ENCODE measurements around the gene ZNF195.
"Not testable (repeated sequence)": the region's sequence is repeated elsewhere in the genome, so short reads cannot be mapped to it uniquely, and the experiment has no call there.

Gene ZNF195

DNA sequence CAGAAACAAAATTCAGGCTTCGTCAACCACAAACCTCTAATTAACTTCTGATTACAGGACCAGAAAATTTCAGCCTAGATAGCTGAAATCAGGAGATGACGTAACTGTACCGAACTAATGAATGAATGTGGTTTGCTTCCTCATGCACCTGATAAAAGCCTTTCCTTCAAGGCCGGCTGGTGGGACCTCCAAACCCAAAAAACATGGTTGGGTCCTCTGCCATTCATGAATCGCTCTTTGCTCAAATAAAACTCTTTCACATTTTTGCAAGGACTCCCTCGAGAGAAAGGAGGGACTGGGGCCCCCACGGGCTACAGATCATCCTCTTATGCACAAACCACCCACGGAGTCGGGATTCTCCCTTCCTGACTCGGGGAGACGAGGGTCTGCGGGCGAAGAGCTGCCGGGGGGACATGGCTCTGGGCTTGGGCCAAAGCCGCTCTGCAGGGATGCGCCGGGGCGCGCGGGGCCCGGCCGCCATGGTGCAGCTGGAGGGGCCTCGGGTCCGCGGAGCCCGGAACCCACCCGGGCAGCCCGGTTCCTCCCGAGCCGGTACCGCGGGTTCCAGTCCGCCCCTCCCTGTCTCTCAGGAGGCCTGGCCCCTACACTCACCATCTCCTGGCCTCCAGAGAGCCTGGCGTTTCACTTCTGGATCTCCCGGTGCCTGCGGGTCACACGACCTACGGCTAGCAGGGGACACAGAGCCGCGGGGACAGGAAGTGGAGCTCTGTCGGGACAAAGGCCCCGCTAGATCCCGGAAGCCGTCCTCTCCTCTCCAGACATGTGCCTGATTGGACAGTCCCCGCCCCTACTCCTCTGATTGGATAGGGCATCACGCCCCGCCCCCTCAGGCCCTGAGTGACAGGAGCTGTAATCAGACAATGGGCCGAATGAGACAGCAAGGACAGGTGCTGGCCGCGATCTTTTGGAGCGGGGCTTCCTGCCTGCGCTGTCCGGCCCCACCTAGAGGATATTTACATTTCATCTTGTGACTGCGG, at the start of gene ZNF195:
ZNF195 (minus strand) TSS at position 721 of the 998 bp plus-strand sequence; CDS start at position 615, 106 bp downstream.
- DNase-seq (ENCODE audit: low read depth, low spot score): peak; percentile 70

DNA sequence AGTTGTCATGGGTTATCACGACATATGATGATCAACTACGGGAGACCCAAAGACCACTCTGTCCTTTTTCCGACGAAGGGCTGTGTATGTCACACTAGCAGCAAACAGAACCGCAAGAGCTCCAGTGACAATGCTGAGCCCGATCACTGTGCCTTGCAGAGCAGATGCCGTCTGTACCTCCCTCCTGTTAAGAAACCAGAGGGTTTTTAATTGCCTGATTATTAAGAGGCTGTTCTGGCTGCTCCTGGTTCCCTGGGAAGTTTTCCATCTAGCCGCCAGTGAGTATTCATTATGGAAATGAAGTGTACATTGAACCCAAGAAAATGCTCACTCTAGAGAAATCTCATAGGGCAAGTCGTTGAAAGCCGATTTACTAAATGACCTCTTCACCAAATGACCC, 49.1 kb upstream of the ZNF195 start:
- not testable (repeated sequence) for DNase-seq (ENCODE audit: low read depth, low spot score)

DNA sequence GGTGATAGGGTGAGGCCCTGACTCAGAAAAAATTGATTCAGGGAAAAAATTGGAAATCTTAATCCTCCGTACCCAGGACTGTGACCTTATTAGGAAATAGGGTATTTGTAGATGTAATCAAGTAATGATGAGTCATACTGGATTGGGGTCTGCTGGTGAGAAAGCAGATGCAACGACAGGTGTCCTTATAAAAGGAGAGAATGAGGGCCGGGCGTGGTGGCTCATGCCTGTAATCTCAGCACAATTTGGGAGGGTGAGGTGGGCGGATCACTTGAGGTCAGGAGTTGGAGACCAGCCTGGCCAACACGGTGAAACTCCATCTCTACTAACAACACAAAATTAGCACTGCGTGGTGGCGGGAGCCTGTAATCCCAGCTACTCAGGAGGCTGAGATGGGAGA, 47.6 kb upstream of the ZNF195 start:
- DNase-seq (ENCODE audit: low read depth, low spot score): not testable (repeated sequence)

DNA sequence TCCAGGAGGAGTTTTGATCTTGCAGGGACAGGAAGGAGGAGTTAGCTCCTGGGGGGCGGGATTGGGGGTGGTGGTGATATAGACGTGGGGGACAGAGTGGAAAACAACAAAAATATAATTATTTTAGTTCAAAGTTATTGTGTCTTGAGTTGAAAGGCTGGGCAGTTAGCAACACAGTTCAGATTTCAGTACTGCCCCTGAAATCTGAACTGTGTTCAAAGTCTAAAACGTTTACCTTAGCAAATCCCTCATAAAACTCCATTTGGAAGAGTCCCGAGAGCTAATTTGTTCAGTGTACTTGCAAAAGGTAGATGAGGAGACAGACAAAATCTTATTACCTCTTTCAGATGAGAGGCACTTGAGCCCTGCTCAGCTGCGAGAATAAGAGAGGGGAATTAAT, 45.0 kb upstream of the ZNF195 start:
- not testable (repeated sequence) for DNase-seq (ENCODE audit: low read depth, low spot score)

DNA sequence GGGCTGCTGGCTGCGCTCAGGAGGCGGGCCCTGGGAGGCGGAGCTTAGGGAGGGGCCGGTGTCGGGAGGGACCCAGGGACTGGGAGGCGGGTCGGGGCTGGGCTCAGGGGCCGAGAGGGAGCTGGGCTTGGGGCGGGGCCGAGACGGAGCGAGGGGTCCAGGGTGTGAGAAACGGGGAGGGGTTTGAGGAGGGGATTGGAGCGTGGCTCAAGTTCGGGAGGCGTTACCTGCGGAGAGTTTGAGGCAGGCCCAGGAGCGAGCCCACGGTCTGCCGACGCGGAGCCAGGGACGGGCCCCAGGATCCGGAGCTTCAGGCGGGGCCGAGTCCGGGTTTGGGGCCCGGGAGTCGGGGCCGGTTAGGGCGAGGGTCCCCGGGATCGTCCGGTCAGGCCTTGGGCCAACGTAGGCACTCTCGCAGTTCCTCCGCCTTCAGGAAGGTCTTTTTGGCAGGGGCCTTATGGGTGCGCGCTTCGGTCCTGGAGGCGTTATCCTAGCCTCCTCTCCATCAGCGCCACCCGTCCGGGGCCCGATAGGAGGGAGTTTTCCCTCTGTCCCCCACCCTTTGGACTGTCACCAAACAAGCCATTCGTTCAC, 44.3 kb upstream of the ZNF195 start:
- DNase-seq (ENCODE audit: low read depth, low spot score): not testable (repeated sequence)

DNA sequence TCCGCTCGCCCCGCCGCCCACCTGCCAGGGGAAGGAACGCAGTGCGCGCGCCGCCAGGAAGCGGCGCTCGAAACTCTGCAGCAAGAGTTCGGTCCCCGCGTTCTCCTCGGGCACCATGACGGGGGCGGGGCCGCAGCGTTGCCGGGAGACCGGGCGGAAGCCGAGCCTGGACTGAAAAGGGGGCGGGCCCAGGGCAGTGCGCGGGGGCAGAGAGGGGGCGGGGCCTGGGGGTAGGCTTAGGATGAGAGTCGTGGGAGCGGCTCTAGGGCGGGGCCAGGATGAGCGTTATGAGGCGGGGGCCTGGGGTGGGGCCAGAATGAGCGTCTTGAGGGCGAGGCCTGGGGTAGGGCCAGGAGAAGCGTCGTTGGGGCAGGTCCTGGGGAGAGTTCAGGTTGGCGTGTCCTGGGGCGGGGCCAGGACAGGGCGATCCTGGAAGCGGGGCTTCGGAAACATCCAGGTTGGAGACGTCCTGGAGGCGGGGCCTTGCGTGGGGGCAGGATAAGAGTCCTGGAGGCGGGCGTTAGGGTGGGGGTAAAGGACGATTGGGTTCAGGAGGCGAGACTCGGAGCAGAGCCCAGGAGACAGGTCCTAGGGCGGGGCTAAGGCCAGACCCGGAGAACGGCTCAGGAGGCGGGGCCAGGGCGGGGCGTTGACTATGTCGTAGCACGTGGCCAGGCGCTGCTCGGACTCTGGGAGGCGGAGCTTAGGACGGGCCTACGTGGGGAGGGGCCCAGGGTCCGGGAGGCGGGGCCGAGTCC, 43.6 kb upstream of the ZNF195 start:
- DNase-seq (ENCODE audit: low read depth, low spot score): peak; percentile 86

DNA sequence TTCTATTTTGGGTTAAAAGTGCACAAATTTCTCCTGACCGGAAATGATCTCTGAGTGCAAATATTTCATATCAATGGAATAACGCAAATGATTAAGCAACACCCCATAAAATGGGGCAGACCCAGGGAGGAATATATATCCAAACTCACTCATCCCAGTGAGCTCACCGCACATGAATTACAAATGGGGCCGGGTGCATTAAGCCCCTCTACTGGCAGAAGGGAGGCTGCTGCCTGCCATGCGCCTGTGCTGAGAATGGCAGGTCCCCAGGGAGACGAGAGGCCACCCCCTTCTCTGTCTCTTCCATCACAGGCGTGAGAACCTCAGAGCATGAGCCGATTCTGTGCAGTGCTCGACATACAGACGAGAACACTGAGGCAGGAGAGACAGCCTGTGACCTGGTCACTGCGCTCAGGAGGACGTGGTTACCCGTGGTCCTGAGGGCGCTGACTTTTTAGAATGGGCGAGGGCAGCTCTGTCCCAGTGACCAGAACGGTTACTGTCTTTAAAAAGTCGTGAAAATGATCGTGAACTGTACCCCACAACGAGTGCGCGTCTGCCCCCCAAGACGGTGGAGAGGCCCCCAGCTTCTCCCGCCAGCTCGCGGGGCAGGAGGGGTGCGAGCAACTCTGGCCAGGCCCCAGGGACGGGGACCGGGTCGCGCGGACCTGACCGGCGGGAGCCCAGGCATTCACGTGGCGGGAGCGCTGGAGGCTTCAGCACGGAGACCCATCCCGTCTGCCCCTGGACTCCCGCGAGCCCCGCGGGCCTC, 42.8 kb upstream of the ZNF195 start:
- not testable (repeated sequence) for DNase-seq (ENCODE audit: low read depth, low spot score)

DNA sequence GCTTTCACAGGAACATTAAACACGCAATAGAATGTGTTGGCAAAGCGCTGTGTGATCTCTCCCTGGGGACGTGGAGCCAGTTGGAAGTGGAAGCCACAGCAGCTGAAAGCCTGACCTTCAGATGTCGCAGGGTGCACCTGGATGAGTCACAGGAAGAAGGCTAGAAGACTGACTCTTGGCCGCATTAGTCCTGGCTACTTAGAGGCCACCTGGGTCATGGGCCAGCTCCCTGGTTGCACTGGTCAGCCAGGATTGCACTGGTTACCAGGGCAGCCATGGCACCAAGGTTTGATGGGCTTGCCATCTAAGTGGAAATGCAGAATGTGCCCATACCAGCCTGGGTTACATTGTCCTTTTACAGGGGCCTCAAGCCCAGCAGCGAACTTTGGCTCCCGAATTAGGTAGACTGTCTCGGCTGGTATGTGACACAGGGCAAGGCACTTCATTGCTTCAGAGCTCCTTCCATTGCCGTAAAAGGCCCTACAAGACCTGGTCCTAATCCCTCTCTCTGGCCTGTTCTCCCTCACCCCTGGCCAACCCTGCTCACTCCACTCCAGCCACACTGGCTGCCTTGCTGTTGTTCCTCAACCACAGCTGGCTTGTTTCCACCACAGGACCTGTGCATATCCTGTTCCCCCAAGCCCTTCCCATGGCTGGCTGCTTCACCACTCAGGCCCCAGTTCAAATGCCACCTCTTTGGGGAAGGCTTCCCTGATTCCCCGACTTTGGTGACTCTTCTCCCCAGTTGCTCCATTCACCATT, 41.5 kb upstream of the ZNF195 start:
- DNase-seq (ENCODE audit: low read depth, low spot score): not testable (repeated sequence)

DNA sequence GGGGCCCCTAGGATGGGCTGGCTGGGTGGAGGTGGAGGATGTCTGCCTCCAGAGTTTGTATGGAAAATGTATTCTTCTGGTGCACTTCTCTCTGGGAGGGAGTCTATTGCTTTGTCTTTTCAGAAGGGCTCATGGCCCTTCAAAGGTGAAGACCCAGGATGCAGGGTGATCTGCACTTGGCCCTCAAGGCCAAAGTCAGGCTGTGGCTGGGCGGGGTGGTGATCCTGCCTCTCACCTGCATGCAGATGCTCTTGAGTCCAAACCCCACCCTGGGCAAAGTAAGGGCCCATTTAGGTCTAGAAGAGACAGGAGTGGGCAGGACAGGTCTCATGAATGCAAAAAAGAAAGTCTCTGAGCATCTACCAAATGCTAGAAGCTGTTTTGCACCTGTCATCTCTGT, 40.5 kb upstream of the ZNF195 start:
- DNase-seq (ENCODE audit: low read depth, low spot score): not testable (repeated sequence)

DNA sequence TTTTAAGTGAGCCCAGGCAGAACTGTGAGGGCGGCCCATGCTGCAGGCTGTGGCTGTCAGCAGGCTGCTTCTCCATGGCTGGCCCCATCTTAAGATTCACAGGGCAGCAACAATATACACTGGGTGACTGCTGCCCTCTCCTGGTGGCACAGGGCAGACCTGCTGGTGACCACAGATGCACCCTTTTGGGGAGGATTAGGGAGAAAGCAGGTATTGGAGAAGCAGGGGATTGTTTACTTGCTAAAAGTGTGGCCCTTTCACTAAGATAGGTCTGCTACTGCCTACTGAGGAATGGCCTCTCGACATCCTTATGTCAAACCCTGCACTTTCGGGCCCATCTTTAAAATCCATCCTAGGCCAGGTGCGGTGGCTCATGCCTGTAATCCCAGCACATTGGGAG, 38.1 kb upstream of the ZNF195 start:
- DNase-seq (ENCODE audit: low read depth, low spot score): not testable (repeated sequence)

DNA sequence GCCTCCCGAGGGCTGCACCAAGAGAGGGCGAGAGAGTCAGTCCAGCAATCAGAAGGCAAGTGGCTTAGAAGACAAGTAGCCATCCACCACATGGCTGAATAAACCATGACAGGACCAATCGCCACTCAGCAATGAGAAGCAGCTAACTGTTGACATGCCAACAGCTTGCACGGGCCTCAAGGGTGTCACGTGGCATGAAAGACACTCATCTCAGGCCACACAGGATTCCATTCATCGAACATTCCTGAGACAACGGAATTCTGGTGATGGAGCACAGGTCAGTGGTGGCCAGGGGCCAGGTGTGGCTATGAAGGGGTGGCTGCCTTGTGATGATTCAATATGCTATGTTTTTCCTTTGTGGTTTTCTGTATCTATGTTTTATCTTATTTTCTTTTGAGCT, 36.4 kb upstream of the ZNF195 start:
- DNase-seq (ENCODE audit: low read depth, low spot score): not testable (repeated sequence)

DNA sequence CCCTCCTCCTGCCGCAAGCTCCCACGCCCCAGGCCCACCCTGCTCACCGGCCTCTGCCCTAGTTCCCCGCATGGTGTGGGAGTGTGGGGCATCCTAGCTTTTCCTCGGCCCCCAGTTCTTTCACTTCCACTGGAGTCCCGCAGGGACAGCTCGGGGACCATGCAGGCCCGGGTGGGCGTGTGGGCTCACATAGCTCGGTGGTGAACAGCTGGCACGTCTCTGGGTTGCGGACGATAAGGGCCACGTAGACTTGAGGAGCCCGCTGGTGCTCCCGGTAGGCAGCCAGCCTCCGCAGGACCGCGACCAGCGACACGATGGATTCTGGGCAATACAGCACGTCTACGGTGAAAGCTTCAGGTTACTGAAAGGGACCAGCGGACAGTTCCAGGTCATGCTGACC, 34.7 kb upstream of the ZNF195 start:
- not testable (repeated sequence) for DNase-seq (ENCODE audit: low read depth, low spot score)

DNA sequence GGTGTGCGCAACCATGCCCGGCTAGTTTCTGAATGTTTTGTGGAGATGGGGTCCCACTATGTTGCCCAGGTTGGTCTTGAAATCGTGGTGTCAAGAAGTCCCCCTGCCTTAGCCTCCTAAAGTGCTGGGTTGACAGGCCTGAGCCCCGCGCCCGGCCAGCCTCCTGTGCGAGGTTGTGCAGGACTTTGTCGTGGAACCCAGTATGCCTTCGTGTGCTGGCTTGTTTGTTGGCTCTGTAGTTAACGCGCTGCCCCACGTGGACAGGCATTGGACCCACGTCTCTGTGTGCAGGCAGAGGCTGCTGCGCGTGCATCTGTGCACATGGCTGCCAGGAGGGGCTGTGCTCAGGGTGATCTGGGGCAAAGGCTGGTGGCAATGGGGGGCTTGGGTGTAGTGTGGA, 33.9 kb upstream of the ZNF195 start:
- no peak for DNase-seq (ENCODE audit: low read depth, low spot score)

DNA sequence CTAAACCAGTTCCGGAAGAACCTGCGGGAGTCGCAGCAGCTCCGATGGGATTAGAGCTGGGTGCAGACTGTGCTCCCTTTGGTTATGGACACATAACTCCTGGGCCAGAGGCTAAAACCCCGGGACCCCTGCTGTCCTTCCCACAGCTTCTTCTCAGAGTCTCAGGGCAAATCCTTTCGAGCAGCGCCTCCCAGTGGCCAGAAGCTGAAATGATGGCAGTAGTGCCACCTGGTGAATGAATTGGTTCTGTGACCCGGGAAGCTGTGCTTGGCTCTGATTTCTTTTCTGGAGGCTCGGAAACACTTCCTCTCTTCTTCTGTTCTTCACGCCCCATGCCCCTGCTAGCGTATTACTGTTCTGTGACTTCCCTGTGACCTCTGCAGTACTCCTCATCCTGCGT, 29.8 kb upstream of the ZNF195 start:
- not testable (repeated sequence) for DNase-seq (ENCODE audit: low read depth, low spot score)

DNA sequence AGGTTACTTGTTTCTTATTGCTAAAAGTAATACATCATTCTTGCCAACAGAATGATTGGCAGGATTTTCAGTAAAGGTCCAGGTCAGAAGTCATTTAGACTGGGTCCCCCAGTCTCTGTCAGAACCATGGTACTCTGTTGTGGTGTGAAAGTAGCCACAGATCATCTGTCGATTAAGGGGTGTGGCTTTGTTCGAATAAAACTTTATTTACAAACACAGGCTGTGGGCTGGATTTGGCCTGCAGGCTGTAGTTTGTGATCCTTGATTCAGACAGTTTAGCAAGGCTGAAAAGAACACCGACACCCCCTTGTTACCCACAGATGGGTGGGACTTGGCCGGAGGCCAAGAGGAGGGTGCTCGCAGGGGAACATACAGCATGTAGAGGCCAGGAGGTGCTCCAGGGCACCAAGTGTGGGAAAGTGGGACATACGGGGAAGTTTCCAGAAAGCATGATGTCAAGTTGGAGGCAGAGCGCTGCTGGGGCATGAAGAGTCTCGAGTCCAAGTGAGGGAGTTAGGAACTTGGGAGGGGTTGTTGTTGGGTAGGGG, 29.2 kb upstream of the ZNF195 start:
- not testable (repeated sequence) for DNase-seq (ENCODE audit: low read depth, low spot score)

DNA sequence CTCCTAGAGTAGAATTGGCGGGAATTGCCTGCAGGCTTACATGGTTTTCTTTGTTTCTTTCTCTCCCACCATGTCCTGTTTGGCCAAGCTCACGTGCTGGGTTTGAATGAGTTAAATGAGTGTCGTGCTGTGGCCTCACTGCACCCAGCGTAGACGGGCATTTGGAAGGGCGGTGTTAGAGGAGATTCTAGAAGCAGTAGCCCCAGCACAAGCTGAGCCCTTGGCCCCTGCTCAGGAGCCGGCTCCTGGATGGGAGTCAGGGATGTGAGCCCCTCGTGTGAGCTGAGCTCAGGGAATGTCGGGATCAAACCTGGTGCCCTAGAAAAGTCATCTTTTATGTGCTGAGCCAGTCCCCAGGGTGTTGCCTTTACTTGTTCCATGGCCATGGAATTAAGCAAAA, 28.0 kb upstream of the ZNF195 start:
- DNase-seq (ENCODE audit: low read depth, low spot score): not testable (repeated sequence)

DNA sequence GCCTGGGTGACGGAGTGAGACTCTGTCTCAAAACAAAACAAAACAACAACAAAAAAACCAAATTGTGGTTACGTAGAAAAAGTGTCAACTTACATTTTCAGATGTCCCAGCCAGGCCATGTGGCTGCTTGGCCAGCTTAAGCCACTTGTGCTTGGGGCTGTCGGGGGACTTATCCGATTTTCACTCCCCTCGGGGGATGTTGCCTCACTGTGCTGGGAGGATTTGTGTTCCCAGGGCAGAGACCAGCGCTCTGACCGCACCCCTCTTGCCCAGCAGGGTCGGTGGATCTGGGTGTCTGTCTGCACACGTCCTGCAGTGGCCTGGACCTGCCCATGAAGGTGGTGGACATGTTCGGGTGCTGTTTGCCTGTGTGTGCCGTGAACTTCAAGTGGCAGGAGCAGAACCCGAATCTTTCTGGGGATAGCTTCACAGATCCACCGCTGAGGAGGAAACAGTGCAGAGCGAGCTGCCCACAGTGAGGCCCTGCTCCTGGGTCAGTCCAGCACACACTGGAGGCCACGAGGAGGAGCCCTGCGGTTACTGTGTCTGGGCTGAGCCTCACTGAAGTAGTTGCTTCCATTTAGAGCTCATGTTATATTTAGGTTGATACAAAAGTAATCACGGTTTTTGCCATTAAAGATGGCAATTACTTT, 27.4 kb upstream of the ZNF195 start:
- not testable (repeated sequence) for DNase-seq (ENCODE audit: low read depth, low spot score)

DNA sequence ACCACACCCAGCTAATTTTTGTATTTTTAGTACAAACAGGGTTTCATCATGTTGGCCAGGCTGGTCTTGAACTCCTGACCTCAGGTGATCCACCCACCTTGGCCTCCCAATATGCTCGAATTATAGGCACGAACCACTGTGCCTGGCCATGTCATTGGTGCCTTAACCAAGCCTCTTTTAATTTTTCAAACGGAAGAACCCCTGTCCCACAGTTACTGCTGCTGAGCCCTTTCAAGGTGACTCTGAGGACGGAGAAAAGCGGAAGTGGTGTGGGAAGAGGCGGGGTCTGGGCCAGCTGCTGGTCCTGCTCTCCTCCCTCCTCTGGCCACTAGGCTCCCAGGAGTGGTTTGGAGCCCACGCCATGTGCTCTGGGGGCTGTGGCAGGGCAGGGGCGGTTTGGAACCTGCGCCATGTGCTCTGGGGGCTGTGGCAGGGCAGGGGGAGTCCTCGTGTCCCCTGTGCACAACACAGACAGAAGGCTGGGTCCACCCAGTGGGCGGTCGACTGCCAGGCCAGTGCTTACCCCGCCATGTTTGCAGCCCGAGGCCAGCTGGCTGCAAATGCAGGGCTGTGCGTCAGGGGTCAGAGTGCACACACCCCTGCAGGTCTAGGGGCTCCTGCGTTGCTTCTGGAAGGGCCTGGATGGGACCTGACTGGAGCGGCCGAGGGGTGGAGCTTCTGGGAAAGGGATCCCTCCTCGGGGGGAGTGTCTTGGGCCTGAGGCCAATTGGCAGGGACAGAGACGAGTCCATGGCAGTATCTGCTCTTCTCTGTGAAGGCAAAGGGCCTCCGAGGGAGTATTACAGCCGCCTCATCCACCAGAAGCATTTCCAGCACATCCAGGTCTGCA, 25.4 kb upstream of the ZNF195 start:
- DNase-seq (ENCODE audit: low read depth, low spot score): not testable (repeated sequence)

DNA sequence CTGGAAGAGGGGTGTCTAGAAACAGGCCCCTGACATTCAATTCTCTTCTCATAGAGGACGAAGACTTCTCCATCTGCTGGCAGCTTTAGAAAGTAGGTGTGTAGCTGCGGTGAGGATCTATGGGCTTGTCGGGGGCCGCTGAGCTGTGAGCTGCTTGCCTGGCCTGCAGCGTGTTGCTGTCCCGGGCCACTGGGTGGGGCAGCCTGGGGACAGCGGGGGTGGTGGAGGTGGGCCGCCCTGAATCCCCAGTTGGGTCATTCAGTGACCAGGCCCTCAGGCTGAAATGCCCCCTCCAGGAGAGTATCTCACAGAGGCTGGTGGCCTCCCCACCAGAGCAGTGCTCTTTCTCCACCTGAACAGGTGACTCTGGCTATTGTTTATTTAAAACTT, 23.9 kb upstream of the ZNF195 start:
- DNase-seq (ENCODE audit: low read depth, low spot score): not testable (repeated sequence)
